Stimulated activated CD8-positive, alpha-beta memory T cell treated with anti-CD3 and anti-CD28 coated beads, Interleukin-2, amount 100 ng/mL, for 48 hours (primary cell): ENCODE data around the gene TBKBP1.

Source experiments
- DNase-seq, 2 donors: peaks; one replicate each; pipeline ENCODE4 v3.0.0-alpha.2; 2020; ENCODE audit warnings: low read depth in 2 of 2

Gene TBKBP1

DNA sequence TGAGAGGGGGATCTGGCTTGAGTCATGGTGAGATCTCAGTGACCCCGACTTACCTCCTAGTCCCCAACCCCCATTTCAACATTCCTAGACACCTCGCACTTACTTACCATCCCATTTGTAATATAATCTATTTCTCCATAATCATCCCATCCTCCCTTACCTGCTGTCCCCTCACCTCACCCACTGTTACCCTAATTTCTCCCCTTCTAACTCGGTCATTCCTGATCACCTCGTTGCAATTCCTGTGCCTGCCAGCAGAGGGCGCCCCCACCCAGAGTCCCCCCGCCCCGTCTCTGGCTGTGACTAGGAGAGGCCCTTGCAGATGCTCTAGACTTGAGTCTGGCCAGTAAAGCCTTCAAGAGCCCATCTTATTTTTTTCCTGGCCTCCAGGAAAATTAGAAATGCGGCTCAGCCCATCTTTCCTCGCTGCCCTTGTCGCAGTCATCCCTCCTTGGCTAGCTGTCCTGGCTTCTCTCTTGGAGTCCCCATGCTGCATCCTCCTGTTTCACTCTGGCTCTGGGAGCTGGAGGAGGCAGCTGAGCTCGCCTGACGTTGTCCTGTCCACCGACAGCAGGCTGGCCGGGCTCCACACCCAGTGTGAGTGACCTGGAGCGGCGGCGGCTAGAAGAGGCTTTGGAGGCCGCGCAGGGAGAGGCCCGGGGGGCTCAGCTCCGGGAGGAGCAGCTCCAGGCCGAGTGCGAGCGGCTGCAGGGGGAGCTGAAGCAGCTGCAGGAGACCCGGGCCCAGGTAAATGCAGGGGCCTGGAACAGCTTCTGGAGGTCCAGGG, 5.0 kb downstream of the TBKBP1 start:
- peak in 1 of 2 donors; percentile 89 for DNase-seq

GRCh38 chr17:47699536-47699840, 5.5 kb downstream of the TBKBP1 start:
- no peak for DNase-seq

DNA sequence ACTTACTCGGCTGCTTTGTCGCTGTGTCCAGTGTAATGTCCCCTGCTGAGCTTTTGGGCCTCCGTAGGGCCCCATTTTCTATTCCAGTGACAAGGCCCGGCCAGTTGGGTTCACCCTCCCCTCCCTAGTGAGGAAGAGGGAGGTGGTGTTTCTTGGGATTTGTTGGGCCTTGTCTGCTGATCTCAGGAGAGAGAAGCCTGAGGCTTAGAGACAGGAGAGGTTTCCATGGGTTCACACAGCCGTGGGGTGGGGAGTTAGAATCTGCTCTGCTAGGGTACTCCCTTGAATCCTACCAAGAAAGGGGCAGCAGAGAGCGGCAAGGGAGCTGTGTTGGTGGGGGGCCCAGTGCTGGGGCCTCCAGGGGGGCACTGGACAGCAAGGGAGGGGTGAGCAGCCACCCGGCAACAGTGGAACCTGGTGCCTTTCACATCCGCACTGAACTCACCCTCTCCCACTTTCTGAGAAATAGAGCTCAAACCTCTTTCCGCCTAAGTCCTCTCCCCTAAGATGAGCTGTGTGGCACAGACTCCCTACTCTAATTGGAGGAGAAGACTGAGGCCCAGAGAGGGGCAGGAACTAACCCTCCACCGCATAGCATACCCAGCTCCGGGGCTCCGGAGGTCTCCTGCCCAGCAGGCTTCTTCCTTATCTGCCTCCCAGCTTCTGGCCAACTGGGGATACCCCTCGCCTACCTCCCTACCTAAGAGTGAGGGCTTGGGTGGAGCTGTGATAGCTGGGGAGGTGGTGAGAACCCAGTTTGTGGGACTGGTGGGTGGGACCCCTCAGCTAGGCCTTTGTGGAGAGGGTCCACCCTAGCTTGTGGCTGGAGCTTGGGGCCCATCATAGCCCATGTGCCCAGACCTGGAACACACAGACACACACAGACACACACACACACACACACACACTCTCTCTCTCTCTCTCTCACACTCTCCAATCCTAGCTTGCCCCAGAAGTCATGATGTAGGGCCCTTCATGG, 6.8 kb downstream of the TBKBP1 start:
- DNase-seq = no peak

DNA sequence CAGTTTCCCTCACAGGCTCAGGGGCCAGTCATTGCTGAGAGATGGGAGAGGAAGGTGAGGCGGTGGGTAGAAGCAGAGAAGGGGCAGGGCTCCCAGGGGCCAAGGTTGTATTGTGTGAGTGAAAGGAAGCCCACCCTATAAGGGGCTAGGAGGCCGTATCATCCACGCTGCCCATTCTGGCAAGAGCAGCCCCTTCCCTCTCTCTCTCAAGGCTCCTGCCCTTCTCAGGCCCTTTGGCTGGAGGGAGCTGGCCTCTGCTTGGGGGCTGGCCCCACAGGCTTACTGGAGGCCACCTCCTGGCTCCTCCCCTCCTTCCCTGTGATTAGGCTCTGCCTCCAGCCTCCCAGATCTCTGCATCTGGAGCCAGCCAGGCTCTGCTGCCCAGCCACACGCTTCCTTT, 7.6 kb downstream of the TBKBP1 start:
- no peak for DNase-seq

GRCh38 chr17:47702391-47702995, 8.5 kb downstream of the TBKBP1 start:
- DNase-seq = no peak

DNA sequence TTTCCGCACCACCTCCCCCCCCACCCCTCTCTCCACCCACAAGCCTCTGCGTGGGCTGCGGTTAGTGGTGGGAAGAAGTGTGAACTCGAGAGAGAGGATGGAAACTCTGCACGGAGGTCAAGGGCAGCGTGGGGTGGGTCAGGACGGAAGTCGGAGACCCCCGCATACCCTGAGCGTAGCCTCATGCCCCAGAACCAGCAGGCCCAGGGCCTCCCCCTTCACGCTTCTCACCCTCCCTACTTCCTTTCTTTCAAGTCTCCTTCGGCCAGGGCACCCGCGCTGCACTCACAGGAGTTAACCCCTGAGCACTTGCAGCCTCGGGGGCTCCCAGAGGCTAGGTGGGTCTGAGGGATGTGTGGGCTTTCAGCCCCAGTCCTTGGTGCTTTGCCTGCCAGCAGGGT, 9.2 kb downstream of the TBKBP1 start:
- DNase-seq = peak in 1 of 2 donors; percentile 48

DNA sequence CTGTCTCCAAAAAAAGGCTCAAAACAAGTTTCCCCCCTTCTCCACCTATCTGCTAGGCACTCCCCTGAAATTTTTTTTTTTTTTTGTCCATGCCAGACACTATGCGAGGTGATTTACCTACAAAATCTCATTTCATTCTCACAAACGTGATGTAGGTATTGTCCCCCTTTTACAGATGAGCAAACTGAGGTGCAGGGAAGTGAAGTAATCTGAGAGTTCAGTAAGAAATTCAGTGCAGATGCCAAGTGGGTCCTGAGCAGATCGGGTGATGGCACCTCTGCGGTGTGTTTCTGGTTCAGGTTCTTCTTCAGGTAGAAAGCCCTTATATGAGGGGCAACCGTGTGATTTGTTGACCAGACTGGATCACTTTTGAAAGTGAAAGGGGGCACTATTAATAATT, 9.7 kb downstream of the TBKBP1 start:
- no peak for DNase-seq

- DNase-seq = no peak
These were observed 10.2 kb downstream of the TBKBP1 start for GRCh38 chr17:47704116-47704515.

- DNase-seq = no peak
These were observed 10.8 kb downstream of the TBKBP1 start for GRCh38 chr17:47704736-47705135.

DNA sequence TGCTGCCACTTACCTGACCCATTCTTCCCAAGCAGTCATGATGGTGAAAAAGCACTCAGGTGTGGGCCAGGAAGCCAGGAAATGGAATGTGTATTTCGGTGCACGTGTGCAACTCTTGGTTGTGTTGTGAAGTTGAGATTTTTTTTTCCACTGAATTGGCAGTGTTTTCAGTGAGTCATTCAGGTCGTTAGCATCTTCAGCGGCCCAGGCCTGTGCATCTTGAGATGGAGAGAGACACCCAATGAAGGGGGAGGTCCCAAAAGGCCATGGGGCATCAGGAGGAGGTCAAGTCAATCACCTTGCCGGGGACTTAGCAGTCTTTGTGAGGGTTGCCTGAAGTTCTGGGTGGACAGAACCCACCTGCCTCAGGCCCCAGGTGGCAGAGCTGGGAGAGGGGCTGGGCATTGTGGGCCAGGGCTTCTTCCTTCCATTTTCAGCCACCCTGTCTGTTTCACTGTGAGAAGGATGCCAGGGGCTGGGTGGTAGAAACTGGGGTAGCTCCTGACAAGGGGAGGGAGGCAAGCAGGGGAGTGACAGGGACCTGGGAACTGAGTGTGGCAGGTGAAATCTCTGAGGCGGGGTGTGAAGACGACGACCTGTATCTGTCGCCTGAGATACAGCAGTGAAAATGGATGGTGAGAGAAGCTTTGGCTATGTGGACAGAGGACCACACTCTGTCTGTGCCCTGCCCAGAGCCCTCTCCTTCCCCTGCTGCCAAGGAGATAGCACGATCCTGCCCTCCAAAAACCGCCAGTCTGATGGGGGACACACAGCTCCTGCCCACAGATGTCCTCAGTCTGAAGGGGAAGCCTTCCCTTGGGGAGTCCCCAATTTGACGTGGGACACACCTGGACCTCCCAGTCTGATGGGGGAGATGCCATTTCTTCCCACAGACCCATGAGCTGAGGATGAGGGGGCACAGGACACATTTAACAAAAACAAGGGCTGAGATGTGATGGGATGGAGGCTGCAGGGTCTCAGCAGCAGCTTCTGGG, 11.9 kb downstream of the TBKBP1 start:
- DNase-seq = no peak

- DNase-seq = no peak
These were observed 13.3 kb downstream of the TBKBP1 start for GRCh38 chr17:47707056-47707804.

DNA sequence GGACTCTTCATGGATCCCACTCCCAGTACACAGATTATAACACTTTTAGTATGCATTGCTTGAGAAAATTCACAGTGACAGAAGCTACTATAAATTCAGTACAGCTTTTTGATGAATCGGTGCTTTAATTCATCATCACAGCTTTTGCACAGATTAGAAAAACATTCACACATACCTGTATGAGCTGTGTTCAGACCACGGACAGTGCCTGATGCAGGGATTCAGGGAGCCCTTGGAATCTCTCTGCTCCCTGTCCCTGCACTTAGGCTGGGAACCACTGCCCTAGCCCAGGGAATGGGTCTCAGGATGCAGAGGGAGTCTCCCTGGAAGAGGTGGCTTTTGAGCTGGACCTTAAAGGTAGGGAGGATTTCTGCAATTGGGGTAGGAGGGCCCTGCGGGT, 13.9 kb downstream of the TBKBP1 start:
- DNase-seq = no peak

DNA sequence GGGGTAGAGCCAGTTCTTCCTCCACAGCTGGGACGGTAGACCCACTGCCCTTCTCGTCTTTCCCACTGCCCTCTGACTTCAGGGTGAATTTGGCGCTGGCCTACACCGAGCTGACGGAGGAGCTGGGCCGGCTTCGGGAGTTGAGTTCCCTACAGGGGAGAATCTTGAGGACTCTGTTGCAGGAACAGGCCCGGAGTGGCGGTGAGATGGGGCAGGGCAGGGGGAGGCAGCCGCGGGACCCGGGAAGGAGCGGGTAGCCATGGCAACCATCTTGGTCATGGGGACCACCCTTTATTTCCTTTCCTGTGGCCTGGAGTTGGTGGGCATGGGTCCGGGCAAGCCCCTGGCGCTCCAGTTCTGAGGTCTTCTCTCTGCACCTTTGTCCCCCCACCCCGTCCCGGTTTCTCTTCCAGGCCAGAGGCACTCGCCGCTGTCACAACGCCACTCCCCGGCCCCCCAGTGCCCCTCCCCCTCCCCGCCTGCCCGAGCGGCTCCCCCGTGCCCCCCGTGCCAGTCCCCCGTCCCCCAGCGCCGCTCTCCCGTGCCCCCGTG, 14.4 kb downstream of the TBKBP1 start:
- no peak for DNase-seq

DNA sequence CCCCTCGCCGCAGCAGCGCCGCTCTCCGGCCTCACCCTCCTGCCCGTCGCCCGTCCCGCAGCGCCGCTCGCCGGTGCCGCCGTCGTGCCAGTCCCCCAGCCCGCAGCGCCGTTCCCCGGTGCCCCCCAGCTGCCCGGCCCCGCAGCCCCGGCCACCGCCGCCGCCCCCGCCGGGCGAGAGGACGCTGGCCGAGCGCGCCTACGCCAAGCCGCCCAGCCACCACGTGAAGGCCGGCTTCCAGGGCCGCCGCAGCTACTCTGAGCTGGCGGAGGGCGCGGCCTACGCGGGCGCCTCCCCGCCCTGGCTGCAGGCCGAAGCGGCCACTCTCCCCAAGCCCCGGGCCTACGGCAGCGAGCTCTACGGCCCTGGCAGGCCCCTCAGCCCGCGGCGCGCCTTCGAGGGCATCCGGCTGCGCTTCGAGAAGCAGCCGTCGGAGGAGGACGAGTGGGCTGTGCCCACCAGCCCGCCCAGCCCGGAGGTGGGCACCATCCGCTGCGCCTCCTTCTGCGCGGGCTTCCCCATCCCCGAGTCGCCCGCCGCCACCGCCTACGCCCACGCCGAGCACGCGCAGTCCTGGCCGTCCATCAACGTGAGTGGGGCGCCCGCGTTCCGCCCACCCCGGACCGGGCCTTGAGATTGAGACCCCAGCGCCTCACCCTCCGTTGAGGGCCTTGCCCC, 15.0 kb downstream of the TBKBP1 start:
- DNase-seq = no peak

- DNase-seq = no peak
These were observed 15.6 kb downstream of the TBKBP1 start for GRCh38 chr17:47709594-47709993.

DNA sequence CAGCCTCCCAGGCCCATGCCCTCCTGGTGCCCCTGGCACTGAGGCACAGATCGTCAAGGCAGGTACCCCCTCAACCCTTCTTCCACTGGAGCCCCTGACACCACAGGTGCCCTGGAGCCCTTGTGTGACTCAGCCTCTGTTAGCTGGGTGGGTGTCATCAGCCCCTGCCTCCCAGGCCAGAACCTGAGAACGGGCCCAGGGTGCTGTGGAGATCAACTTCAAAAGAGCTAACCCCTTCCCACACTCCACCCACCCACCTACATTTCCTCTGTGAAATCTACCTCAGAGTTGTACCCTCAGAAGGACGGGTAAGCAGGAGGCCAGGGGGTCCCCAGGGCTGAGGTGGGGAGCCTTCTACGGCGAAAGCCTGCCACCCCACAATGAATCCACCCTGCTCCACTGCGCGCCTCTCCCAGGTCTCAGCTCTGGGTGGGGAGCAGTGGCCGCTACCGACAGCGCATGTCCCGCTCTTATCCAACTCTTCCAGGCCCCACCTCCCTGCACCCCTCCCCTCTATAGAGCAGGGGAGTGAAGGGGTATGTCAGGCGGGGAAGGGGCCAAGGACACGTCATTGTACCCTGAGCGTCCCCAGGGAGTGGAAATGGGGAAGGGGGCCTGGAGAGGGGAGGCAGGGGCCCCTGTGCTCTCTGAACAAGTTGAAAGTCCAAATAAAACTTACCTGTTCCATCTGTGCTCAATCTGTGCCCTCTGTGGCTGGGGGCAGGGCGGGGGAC, 17.6 kb downstream of the TBKBP1 start:
- DNase-seq = no peak

DNA sequence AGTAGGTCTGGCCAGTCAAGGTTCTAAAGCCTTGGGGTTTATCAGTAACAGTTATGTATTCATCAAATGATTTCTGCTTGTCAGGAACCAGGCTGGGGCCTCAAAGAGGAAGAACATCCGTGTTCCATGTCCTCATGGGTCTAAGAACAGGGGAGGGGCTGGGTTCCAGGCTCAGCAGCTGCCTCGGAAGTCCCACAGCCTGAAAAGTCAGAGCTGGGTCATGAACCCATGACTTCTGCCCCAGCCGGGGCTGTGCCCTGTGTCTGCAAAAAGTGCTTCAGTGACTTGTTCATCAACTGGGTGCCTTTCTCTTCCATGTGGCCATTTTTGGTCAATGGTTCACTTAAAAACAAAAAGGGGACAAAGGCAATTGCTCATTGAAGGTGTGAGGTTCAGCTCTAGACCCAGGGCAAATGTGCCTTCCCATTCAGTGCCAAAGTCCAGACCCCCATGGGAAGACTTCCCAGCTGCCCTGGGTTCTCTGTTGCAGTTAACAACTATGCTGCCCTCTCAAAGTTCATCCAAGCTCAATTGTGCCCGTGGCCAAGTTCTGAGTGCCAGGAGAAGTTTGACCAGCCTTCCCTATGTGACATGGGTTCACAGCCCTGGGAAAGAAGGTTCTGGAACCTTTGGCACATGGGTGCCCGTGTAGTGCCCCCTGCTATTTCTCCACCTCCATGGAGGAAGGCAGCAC, 18.5 kb downstream of the TBKBP1 start:
- no peak for DNase-seq

DNA sequence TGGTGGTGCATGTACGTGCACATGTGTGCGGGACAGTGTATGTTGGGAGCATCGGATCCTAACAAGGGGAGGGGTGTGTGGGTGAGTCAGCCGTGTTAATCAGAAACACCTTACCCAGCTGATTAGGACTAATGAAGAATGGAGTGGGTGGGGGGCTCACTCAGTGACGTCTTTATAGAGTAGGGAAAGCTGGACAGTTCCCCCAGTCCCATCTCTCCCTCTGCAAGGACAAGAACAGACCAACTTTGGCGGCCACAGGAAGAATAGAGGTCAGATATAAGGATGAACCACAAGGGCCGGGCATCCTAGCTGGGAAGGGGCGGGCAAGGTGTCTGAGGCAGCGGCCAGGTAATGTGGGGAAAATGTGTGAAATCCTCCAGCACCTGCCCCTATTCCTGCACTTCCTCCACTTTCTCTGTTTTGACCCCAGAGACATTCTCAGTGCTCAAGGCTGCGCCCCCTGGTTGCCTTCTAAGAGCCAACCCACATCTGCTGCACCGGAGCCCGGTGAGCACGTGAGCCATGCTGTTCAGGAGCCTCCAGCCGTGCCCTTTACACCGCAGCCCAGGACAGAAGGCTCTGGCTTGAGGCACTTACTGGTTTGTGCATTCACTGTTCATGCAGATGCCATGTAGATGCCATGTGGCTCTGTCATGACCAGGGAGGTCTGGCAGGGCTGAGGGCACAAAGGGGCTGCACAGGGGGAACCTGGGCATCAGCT, 20.2 kb downstream of the TBKBP1 start:
- DNase-seq = no peak
